Muscle layer of duodenum (tissue), 2 donors: ENCODE data around the gene RXRA.
A peak's percentile ranks its signal among the peaks of the same experiment; 100 is the strongest.

ENCODE experiments used
- H3K27ac ChIP-seq: one replicate; pipeline ENCODE4 v1.7.0; 2013; ENCODE audit warnings: mild to moderate bottlenecking, low read length
- H3K27me3 ChIP-seq: one replicate; pipeline ENCODE4 v1.7.0; 2013; ENCODE audit warnings: low read depth, mild to moderate bottlenecking, control low read depth, low read length
- H3K36me3 ChIP-seq, 2 donors: one replicate each; pipeline ENCODE4 v1.7.0; 2013; ENCODE audit warnings: low read length in 2 of 2, control low read depth in 1 of 2, mild to moderate bottlenecking in 1 of 2; ENCODE audit not compliant: insufficient read depth in 2 of 2, control insufficient read depth in 1 of 2
- H3K4me1 ChIP-seq, 2 donors: one replicate each; pipeline ENCODE4 v1.7.0; 2013; ENCODE audit warnings: low read length in 2 of 2, mild to moderate bottlenecking in 2 of 2, control low read depth in 1 of 2, moderate library complexity in 1 of 2; ENCODE audit not compliant: insufficient read depth in 2 of 2, control insufficient read depth in 1 of 2
- H3K4me3 ChIP-seq, 2 donors: one replicate each; pipeline ENCODE4 v1.7.0; 2013; ENCODE audit warnings: low read length in 2 of 2, low read depth in 1 of 2, mild to moderate bottlenecking in 1 of 2
- H3K9me3 ChIP-seq, 2 donors: one replicate each; pipeline ENCODE4 v1.7.0; 2013; ENCODE audit warnings: low read length in 2 of 2, control low read depth in 1 of 2, mild to moderate bottlenecking in 1 of 2; ENCODE audit not compliant: control insufficient read depth in 1 of 2
- donor health status: healthy.

The RXRA gene

GRCh38 chr9:134336924-134337323, 10.7 kb downstream of the RXRA start:
- no peaks in the 10 kb centered on the region for H3K36me3 ChIP-seq
- H3K4me3 ChIP-seq: no peak overlapping the region
- H3K27me3 ChIP-seq: no peaks in the 10 kb centered on the region
- no peak overlapping the region for H3K27ac ChIP-seq
- no peaks in the 10 kb centered on the region for H3K9me3 ChIP-seq
- H3K4me1 ChIP-seq: peaks cover 31 to 84% of the 10 kb centered on the region in 2 donors

- no peak overlapping the region for H3K4me3 ChIP-seq
- no peaks in the 10 kb centered on the region for H3K9me3 ChIP-seq
Measured at GRCh38 chr9:134337469-134337868, 11.2 kb downstream of the RXRA start.

GRCh38 chr9:134338394-134339182, 12.3 kb downstream of the RXRA start:
- no peaks in the 10 kb centered on the region for H3K27me3 ChIP-seq
- peaks cover 37 to 84% of the 10 kb centered on the region in 2 donors for H3K4me1 ChIP-seq
- peak overlapping the region in 1 of 2 donors; percentile 26 for H3K4me3 ChIP-seq
- H3K9me3 ChIP-seq: no peaks in the 10 kb centered on the region
- no peak overlapping the region for H3K27ac ChIP-seq
- H3K36me3 ChIP-seq: no peaks in the 10 kb centered on the region

More at GRCh38 chr9:134337469-134337868, 11.2 kb downstream of the RXRA start:
- H3K36me3 ChIP-seq: no peaks in the 10 kb centered on the region
- H3K4me1 ChIP-seq: peaks cover 31 to 84% of the 10 kb centered on the region in 2 donors
- H3K27ac ChIP-seq: no peak overlapping the region
- no peaks in the 10 kb centered on the region for H3K27me3 ChIP-seq

- H3K4me1 ChIP-seq: peaks cover 32 to 85% of the 10 kb centered on the region in 2 donors
- peak overlapping the region in 1 of 2 donors; percentile 26 for H3K4me3 ChIP-seq
- H3K27me3 ChIP-seq: no peaks in the 10 kb centered on the region
- no peaks in the 10 kb centered on the region for H3K36me3 ChIP-seq
- H3K9me3 ChIP-seq: no peaks in the 10 kb centered on the region
- no peak overlapping the region for H3K27ac ChIP-seq
Measured at GRCh38 chr9:134339183-134339806, 13.0 kb downstream of the RXRA start.

DNA sequence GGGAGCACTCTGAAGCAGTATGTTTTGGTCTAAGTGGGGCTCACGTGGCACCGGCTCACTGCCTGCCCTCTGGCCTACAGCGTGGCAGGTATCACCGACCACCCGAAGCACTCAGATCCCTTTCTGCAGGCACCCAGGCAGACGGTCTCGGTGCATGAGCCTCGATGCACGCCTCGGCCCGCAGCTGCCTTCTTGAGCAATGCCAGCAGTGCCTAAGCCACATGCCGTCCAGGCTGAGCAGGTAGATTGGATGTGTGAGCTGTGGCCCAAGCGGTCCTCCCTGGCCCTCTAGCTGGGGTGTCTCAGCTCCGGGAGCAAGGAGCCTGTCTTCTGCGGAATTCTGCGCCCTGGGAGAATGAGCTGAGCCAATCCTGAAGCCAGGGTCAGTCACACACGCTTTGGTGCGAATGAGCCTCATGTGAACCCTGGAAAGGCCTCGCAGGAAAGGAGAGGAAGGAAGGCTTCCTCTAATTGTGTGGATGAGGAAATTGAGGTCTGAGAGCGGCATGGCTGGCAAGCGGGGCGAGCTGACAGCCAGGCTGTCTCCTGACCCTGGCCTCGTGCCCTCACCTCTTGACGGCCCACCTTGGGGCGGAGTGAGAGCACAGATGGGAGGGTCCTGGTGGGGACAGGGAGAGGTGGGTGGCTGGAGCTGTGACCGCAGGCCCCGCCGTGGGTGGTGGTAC, 14.4 kb downstream of the RXRA start:
- Histone ChIP-seq H3K36me3 (no peaks in the 10 kb centered on the region), H3K9me3 (no peaks in the 10 kb centered on the region), H3K4me3 (no peak overlapping the region)

DNA sequence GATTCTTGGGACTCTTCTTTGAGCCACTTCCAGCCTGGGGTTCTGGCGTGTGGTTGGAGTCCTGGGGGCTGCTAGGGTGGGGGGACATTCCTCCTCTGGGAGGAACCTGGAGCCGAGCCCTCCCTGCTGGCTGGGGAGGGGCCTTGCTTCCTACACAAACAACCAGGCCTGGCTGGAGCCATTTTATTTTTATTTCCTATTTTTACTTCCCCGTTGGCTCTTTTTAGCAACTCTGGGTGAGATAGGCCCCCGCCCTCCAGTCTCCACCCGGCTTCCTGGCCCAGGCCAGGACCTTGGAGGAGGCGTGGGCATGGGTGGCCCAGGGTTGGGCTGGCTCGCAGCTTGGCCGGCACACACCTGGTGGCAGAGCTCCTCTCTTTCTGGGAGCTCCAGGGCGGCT, 15.1 kb downstream of the RXRA start:
- no peaks in the 10 kb centered on the region for H3K9me3 ChIP-seq
- H3K27ac ChIP-seq: peak overlapping the region; percentile 40
- no peak overlapping the region for H3K4me3 ChIP-seq
- no peaks in the 10 kb centered on the region for H3K36me3 ChIP-seq
- no peaks in the 10 kb centered on the region for H3K27me3 ChIP-seq
- H3K4me1 ChIP-seq: peaks cover 36 to 91% of the 10 kb centered on the region in 2 donors

More for the DNA sequence above, 14.4 kb downstream of the RXRA start:
- Histone ChIP-seq H3K27ac (peak overlapping the region; percentile 40), H3K27me3 (no peaks in the 10 kb centered on the region), H3K4me1 (peaks cover 39 to 91% of the 10 kb centered on the region in 2 donors)

DNA sequence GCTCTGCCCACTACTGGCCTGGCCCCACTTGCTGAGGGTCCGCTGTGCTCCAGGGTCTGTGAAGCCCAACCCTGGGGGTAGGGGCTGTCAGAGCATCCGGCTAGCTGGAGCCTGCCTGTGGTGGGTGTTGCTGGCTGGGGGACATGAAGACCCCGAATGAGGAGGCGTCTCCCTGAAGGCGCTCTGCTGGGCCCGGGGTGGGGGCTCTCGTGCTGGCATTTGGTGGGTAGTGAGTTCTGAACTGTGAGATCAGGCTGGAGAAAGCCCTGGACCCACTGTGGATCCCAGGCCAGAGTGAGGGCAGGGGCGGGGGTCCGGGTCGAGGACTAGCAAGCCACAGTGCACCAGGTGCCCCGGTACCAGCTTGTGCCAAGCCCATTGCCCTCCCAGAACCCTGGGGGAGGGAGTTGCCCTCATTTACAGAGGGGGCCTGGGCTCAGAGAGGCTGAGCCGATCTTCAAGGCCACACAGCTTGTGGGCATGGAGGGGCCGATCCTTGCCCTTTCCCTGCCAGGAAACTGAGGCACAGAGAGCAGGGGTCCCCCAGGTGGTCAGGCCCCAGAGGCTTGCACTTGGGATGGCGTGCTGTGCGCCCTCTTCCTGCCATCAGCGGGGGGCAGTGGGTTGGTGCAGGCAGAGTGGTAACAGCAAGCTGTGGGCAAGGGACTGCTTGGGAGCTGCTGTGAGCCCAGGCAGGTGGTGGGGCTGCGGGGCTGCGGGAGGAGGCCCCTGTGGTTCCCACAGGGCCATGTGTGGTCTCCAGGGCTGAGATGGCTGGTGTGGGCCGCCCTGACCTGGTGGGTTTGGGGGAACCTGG, 15.9 kb downstream of the RXRA start:
- no peak overlapping the region for H3K27ac ChIP-seq
- H3K4me3 ChIP-seq: no peak overlapping the region
- no peaks in the 10 kb centered on the region for H3K9me3 ChIP-seq
- H3K27me3 ChIP-seq: no peaks in the 10 kb centered on the region
- no peaks in the 10 kb centered on the region for H3K36me3 ChIP-seq
- H3K4me1 ChIP-seq: peaks cover 36 to 91% of the 10 kb centered on the region in 2 donors

- H3K27me3 ChIP-seq: no peaks in the 10 kb centered on the region
- H3K4me3 ChIP-seq: no peak overlapping the region
- H3K27ac ChIP-seq: no peak overlapping the region
- H3K9me3 ChIP-seq: no peaks in the 10 kb centered on the region
- H3K4me1 ChIP-seq: peaks cover 36 to 85% of the 10 kb centered on the region in 2 donors
- no peaks in the 10 kb centered on the region for H3K36me3 ChIP-seq
Measured at GRCh38 chr9:134342746-134343115, 16.5 kb downstream of the RXRA start.

- no peaks in the 10 kb centered on the region for H3K36me3 ChIP-seq
- H3K9me3 ChIP-seq: no peaks in the 10 kb centered on the region
- no peaks in the 10 kb centered on the region for H3K27me3 ChIP-seq
- H3K27ac ChIP-seq: no peak overlapping the region
- peaks cover 34 to 77% of the 10 kb centered on the region in 2 donors for H3K4me1 ChIP-seq
- no peak overlapping the region for H3K4me3 ChIP-seq
Measured at GRCh38 chr9:134343637-134344036, 17.4 kb downstream of the RXRA start.

- no peaks in the 10 kb centered on the region for H3K27me3 ChIP-seq
- H3K4me3 ChIP-seq: peak overlapping the region in 1 of 2 donors; percentile 6
- H3K36me3 ChIP-seq: no peaks in the 10 kb centered on the region
- H3K27ac ChIP-seq: no peak overlapping the region
- no peaks in the 10 kb centered on the region for H3K9me3 ChIP-seq
- H3K4me1 ChIP-seq: peaks cover 32 to 77% of the 10 kb centered on the region in 2 donors
Measured at GRCh38 chr9:134344068-134344799, 18.0 kb downstream of the RXRA start.
